Skin of body (tissue), 2 donors: Measurements from ENCODE around the gene PHLDB2. TPM values are rescaled to one million over a fixed set of nuclear protein-coding genes. Genes with fewer than 3 reads are reported as not detected.

Source experiments
- DNase-seq: peaks from one replicate; lab custom pipeline; 2025; lab: John Stamatoyannopoulos, UW
- total RNA-seq: library from RNA; depleted of rRNA; stranded (reverse); fragments of >200 nt; gene quantifications from one replicate; pipeline ENCODE4 v1.2.3, GENCODE V29; 2014

Gene PHLDB2
- total RNA-seq, 1 donor from 2014 or later = 92.0 TPM

- no peak for DNase-seq
Measured at GRCh38 chr3:112013784-112014143, 154.7 kb downstream of the PHLDB2 start.

GRCh38 chr3:112017091-112017490, 158.0 kb downstream of the PHLDB2 start:
- no peak for DNase-seq

DNA sequence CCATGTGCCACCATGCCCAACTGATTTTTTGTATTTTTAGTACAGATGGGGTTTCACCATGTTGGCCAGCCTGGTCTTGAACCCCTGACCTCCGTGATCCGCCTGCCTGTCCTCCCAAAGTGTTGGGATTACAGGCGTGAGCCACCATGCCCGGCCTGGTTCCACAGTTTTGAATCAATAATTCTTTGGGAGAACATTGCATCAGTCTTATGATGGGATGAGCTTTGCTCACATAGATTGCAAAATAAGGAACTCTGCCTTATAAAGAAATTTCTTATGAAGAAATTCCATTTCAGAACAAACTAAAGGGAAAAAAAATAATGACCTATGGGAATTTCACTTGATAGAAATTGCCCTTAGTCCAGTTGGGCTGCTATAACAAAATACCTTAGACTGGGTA, 159.6 kb downstream of the PHLDB2 start:
- no peak for DNase-seq

DNA sequence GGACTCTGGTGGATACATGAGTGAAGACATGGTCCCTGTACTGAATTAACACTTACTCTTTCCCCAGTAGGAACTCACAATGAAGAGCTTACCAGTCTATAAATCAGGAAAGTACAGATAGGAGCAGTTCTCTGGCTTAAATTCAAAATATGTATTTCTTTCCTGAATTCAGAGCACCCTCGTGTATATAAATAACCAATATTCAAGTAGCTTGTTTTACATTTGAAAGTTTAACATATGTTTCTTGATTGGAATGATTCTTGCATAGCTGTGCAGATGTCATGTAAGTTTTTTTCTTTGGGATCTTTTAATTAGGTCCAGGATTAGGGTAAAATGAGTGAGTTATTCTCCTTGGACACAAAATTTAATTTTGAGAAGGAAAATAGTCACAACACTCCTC, 160.7 kb downstream of the PHLDB2 start:
- DNase-seq = no peak

GRCh38 chr3:112020674-112021085, 161.6 kb downstream of the PHLDB2 start:
- no peak for DNase-seq

Other genes starting within 250 kb of the PHLDB2 start
- gene PLCXD2, start 184.6 kb upstream of the PHLDB2 start, total RNA-seq = 0.69 TPM
- gene ABHD10, start 119.8 kb downstream of the PHLDB2 start, total RNA-seq = 46.2 TPM
- gene TAGLN3, start 139.7 kb downstream of the PHLDB2 start, total RNA-seq = 1.9 TPM
- gene TMPRSS7, start 175.5 kb downstream of the PHLDB2 start, total RNA-seq = not detected
- gene C3orf52, start 227.1 kb downstream of the PHLDB2 start, total RNA-seq = 12.9 TPM